Neural cell (in vitro differentiated cells): ENCODE measurements around the gene MMP7. TPM values are rescaled to one million over a fixed set of nuclear protein-coding genes. Genes with fewer than 3 reads are reported as not detected.

ENCODE experiments used
- H2AFZ ChIP-seq: fragments of 200-600, 300-800 bp; sonication (generic), shearing (Covaris generic); 2 replicates; pipeline ENCODE4 v1.6.0; 2014; ENCODE audit warnings: low read depth, mild to moderate bottlenecking, antibody characterized with exemption, low read length, moderate library complexity
- H3F3A ChIP-seq: fragments of 200-600 bp; shearing (Covaris generic); 2 replicates; pipeline ENCODE4 v1.6.1; 2016; ENCODE audit warnings: mild to moderate bottlenecking, moderate library complexity, mixed read lengths, antibody characterized with exemption, low read length; ENCODE audit not compliant: insufficient read depth, poor library complexity, severe bottlenecking
- H3K27ac ChIP-seq: fragments of 200-600, 300-800 bp; sonication (generic), shearing (Covaris generic); 2 replicates; pipeline ENCODE4 v1.5.1; 2014; ENCODE audit warnings: mild to moderate bottlenecking, low read length, moderate library complexity
- H3K27me3 ChIP-seq: fragments of 300-800, 200-600 bp; sonication (generic), shearing (Covaris generic); 2 replicates; pipeline ENCODE4 v1.6.0; 2014; ENCODE audit warnings: mild to moderate bottlenecking, low read depth, low read length, moderate library complexity; ENCODE audit not compliant: insufficient read depth
- H3K36me3 ChIP-seq: fragments of 300-800, 200-600 bp; sonication (generic), shearing (Covaris generic); 2 replicates; pipeline ENCODE4 v1.5.1; 2014; ENCODE audit warnings: mild to moderate bottlenecking, antibody characterized with exemption, low read length, moderate library complexity; ENCODE audit not compliant: insufficient read depth
- H3K4me2 ChIP-seq: fragments of 300-800, 200-600 bp; sonication (generic), shearing (Covaris generic); 2 replicates; pipeline ENCODE4 v1.6.0; 2014; ENCODE audit warnings: mild to moderate bottlenecking, low read length
- H3K4me3 ChIP-seq: fragments of 300-800, 200-600 bp; sonication (generic), shearing (Covaris generic); 2 replicates; pipeline ENCODE4 v1.5.1; 2014; ENCODE audit warnings: mild to moderate bottlenecking, low read length, moderate library complexity
- H3K79me2 ChIP-seq: fragments of 200-600 bp; shearing (Covaris generic); replicated peaks from 2 replicates; pipeline ENCODE4 v1.6.0; 2014; ENCODE audit warnings: mild to moderate bottlenecking, low read length, moderate library complexity; ENCODE audit not compliant: insufficient read depth
- H3K9ac ChIP-seq: fragments of 300-800, 200-600 bp; sonication (generic), shearing (Covaris generic); 2 replicates; pipeline ENCODE4 v1.6.1; 2016; ENCODE audit warnings: mild to moderate bottlenecking, low read length, mixed read lengths
- H3K9me2 ChIP-seq: fragments of 200-600 bp; shearing (Covaris generic); 2 replicates; pipeline ENCODE4 v1.6.1; 2016; ENCODE audit warnings: mild to moderate bottlenecking, low read length, mixed read lengths; ENCODE audit not compliant: insufficient read depth
- H3K9me3 ChIP-seq: fragments of 200-600, 300-800 bp; sonication (generic), shearing (Covaris generic); 2 replicates; pipeline ENCODE4 v1.6.1; 2016; ENCODE audit warnings: mild to moderate bottlenecking, mixed run types, low read length, moderate library complexity, mixed read lengths
- H4K20me1 ChIP-seq: fragments of 200-600 bp; shearing (Covaris generic); 2 replicates; pipeline ENCODE4 v1.6.1; 2016; ENCODE audit warnings: mild to moderate bottlenecking, mixed run types; ENCODE audit not compliant: insufficient read depth
- CTCF ChIP-seq: fragments of 450-650 bp; IDR thresholded peaks from 2 replicates; pipeline ENCODE4 v1.5.1; 2014; ENCODE audit warnings: antibody characterized with exemption, mild to moderate bottlenecking, moderate library complexity; ENCODE audit not compliant: poor library complexity, severe bottlenecking
- EP300 ChIP-seq: fragments of 450-650 bp; conservative IDR thresholded peaks from 2 replicates; pipeline ENCODE4 v1.6.1; 2014; ENCODE audit warnings: antibody characterized with exemption, mild to moderate bottlenecking, moderate library complexity; ENCODE audit not compliant: poor library complexity, severe bottlenecking
- EZH2 ChIP-seq: fragments of 200-600, 300-800 bp; shearing (Covaris generic), sonication (generic); IDR thresholded peaks from 2 replicates; pipeline ENCODE4 v1.6.1; 2014; ENCODE audit warnings: antibody characterized with exemption, low read length, borderline replicate concordance, mild to moderate bottlenecking; ENCODE audit not compliant: insufficient read depth, poor library complexity, severe bottlenecking
- MXI1 ChIP-seq: fragments of 450-650 bp; conservative IDR thresholded peaks from 2 replicates; pipeline ENCODE4 v1.6.1; 2014; ENCODE audit warnings: antibody characterized with exemption, mild to moderate bottlenecking; ENCODE audit not compliant: poor library complexity, severe bottlenecking
- POLR2AphosphoS5 ChIP-seq: IDR thresholded peaks from 2 replicates; pipeline ENCODE4 v1.6.1; 2012
- RAD21 ChIP-seq: fragments of 450-650 bp; conservative IDR thresholded peaks from 2 replicates; pipeline ENCODE4 v1.6.1; 2014; ENCODE audit warnings: antibody characterized with exemption, mild to moderate bottlenecking, moderate library complexity
- SMC3 ChIP-seq: fragments of 450-650 bp; conservative IDR thresholded peaks from 2 replicates; pipeline ENCODE4 v1.6.1; 2014; ENCODE audit warnings: antibody characterized with exemption, mild to moderate bottlenecking, moderate library complexity; ENCODE audit not compliant: poor library complexity
- TAF1 ChIP-seq: IDR thresholded peaks from 2 replicates; pipeline ENCODE4 v1.6.1; 2012; ENCODE audit warnings: low read depth
- polyA plus RNA-seq: library from polyadenylated mRNA; depleted of rRNA; stranded (reverse); fragments of >200 nt; gene quantifications from 2 replicates; pipeline ENCODE4 v1.2.3, GENCODE V29; 2014
- TF ChIP-seq, protein P1 (sequence below): IDR thresholded peaks from 2 replicates; pipeline ENCODE4 v1.6.1; 2012; ENCODE audit warnings: borderline replicate concordance

Gene MMP7
- polyA plus RNA-seq, 1 donor from 2014 or later: not detected

DNA sequence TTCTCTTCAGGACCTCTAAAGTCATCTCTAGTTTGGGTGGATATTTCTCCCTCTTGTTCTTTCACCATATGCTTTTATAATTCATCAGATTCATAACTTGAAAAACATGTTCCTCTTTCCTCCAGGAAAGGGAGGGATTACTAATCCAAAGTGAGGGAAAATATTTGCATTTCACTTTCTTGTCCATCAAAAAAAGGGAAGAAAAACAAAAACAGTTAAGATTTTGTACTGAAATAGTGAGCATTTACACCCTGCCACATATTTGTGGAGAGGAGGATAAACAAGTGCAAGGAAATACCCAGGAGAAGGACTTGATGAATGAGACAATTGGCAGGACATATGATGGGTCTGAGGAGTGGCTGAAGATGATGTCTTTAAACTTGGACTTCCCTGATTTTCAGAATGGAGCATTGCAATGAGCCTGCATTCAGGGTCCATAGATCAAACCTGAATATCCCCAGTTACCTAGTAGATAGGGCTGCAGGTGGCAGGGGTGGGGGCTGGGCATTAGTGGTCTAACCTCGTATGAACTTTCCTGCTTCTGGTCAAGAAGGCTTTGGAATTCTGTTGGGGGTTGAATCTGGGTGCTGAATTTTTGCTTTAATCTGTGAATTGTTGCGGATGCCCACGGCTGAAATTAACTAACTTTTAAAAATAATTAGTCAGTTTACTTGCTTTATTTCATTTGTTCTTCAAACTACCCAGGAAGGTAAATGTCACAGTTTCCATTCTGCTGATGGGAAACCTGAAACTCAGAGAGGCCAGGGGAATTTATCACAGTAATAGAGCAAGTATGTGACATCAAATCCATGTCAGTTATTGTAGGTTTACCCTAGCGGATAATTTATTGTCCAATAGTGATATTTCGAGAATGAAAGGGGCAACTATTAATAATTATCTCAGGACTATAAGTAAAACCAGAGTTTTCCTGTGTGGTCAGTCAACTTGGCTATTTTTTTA lies 41.1 kb downstream of the MMP7 start:
- Histone ChIP-seq H2AFZ (no peak overlapping the region), H3K9me2 (no peaks in the 10 kb centered on the region), H3F3A (no peaks in the 10 kb centered on the region), H3K27ac (no peak overlapping the region), H3K27me3 (no peaks in the 10 kb centered on the region), H3K9me3 (no peaks in the 10 kb centered on the region), H3K9ac (no peak overlapping the region), H3K4me3 (no peak overlapping the region), H3K36me3 (no peaks in the 10 kb centered on the region), H4K20me1 (no peaks in the 10 kb centered on the region), H3K79me2 (no peaks in the 10 kb centered on the region), H3K4me2 (no peak overlapping the region)
- TF ChIP-seq MXI1 (no peak), TAF1 (no peak), CTCF (no peak), EZH2 (no peak), RAD21 (no peak), SMC3 (no peak), EP300 (no peak), POLR2AphosphoS5 (no peak)
- TF ChIP-seq, protein P1, sequence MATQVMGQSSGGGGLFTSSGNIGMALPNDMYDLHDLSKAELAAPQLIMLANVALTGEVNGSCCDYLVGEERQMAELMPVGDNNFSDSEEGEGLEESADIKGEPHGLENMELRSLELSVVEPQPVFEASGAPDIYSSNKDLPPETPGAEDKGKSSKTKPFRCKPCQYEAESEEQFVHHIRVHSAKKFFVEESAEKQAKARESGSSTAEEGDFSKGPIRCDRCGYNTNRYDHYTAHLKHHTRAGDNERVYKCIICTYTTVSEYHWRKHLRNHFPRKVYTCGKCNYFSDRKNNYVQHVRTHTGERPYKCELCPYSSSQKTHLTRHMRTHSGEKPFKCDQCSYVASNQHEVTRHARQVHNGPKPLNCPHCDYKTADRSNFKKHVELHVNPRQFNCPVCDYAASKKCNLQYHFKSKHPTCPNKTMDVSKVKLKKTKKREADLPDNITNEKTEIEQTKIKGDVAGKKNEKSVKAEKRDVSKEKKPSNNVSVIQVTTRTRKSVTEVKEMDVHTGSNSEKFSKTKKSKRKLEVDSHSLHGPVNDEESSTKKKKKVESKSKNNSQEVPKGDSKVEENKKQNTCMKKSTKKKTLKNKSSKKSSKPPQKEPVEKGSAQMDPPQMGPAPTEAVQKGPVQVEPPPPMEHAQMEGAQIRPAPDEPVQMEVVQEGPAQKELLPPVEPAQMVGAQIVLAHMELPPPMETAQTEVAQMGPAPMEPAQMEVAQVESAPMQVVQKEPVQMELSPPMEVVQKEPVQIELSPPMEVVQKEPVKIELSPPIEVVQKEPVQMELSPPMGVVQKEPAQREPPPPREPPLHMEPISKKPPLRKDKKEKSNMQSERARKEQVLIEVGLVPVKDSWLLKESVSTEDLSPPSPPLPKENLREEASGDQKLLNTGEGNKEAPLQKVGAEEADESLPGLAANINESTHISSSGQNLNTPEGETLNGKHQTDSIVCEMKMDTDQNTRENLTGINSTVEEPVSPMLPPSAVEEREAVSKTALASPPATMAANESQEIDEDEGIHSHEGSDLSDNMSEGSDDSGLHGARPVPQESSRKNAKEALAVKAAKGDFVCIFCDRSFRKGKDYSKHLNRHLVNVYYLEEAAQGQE: no peak

DNA sequence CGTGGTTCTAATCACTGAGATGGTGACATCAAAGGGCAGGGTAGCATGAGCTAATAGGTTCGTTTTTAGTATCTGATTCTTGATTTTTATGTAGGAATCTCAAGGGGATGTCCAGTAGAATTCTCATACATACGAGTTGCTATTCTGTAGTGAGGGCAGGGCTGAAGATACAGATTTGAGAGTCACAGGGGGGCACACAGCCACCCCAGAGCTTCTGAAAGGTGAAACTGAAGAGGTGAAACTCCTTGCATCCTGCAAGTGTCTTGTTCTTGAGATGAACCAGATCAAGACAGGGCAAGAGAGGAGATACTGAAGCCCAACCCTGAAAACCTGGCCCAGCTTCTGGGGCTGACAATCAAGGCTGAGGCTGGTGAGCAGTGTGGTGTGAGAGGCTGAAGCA lies 42.3 kb downstream of the MMP7 start:
- no peak for TF ChIP-seq SMC3
- TF ChIP-seq, protein P1: no peak
- no peak for TF ChIP-seq CTCF
- TF ChIP-seq TAF1: no peak
- no peak overlapping the region for H3K4me3 ChIP-seq

More for the DNA sequence above, 42.3 kb downstream of the MMP7 start:
- Histone ChIP-seq H3K79me2 (no peaks in the 10 kb centered on the region), H3K4me2 (no peak overlapping the region), H3K27me3 (no peaks in the 10 kb centered on the region), H4K20me1 (no peaks in the 10 kb centered on the region), H3K27ac (no peak overlapping the region), H3F3A (no peaks in the 10 kb centered on the region), H3K9ac (no peak overlapping the region), H3K9me3 (no peaks in the 10 kb centered on the region), H3K9me2 (no peaks in the 10 kb centered on the region), H3K36me3 (no peaks in the 10 kb centered on the region), H2AFZ (no peak overlapping the region)
